ENCODE results near the gene KIF3A.

The KIF3A gene

GRCh38 chr5:132770476-132771159 is 33.3 kb upstream of the KIF3A start:
- DNase-seq: no peak

DNA sequence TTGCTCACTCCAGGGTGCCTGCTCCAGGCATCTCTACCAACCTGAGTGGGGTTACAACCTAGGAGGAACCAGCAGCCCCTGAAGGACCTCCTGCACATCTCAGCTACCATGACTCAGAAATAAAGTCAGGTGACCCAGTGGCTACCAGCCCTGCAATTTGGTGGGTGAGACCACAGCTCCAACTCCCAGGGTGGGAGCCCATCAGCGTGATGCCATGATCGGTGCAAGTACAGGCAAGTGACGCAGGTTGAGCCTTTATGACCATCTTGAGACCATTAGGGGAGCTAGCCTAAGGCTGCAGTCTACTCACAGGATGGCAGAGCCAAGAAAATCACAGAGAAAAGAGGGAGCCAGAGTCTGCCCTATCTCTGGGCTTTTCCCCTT is 31.1 kb upstream of the KIF3A start:
- no peak for DNase-seq

GRCh38 chr5:132767150-132767549 is 29.8 kb upstream of the KIF3A start:
- DNase-seq: no peak

DNA sequence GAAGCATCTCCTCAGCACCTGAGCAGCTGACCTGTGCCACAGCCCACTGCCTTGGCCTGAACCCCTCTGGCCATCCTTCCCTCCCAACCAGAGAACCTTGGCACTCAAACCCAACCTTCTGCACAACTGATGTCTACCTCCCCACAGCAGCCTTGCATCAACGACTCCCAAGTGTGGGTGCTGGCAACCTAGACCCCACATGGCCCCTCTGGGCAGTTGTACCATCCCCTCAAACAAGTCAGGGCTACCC is 29.4 kb upstream of the KIF3A start:
- DNase-seq: no peak

DNA sequence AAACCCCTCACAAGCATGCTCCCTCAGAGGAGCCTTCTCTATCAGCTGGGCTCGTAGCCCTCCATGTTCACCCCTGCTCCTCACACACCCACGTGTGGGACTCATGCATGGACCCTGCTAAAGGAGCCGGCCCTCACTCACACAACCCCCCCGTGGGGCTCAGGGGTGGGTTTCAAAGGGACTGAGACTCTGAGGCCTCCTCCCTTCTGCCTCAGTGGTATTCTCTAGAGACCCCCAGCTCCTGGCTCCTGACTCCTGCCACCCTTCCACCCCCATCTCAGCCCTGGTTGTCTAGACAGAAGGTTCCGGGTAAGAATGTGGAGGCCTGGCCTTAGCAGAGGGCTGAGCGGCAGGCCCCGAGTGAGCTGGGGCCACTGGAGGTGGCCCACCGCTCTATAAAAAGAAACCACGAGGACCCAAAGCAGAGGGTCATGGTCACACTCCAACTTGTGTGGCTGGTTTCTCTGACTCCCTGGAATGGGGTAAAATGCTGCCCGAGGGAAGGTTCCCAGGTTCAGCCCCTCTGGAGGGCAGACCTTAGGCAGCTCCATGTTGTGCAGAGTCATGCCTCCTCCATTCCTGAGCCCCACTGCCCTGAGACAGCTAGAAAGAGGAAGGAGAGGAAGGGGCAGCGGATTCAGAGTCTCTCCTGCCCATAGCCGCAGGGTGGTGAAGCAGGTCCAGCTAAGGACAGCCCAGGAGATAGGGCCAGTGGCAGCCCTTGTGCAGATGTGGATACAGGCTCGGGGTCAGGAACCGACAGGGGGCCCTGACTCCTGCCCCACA is 28.9 kb upstream of the KIF3A start:
- no peak for DNase-seq

- DNase-seq: no peak
These were observed 28.1 kb upstream of the KIF3A start for GRCh38 chr5:132765311-132766019.

DNA sequence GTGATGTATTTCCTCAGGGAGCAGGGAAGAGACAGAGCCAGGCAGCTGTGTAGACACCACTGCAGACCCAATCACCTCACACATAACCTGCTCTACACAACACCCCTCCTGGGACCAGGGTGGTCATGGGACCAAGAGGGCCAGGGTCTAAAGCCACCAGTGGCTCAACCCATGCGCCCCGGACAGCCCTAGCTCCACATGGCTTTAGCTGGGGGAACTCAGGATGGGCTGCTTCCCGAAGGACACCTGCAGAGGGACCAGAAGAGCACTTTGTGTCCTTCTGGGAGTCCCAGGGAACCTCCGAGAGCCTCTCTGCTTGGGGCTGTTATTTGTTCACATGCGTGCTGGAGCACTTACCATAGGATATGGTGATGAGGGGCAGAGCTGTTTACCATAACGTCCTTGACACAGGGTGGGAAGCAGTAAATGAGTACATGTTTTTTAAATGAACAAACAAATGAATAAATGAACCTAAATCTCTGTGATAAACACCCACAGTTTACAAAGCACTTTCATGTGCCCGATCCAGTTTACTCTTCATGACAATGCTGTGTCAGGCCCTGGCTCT is 27.4 kb upstream of the KIF3A start:
- DNase-seq: no peak

GRCh38 chr5:132764051-132764450 is 26.7 kb upstream of the KIF3A start:
- DNase-seq: no peak

- no peak for DNase-seq
These were observed 26.1 kb upstream of the KIF3A start for GRCh38 chr5:132763181-132764036.

DNA sequence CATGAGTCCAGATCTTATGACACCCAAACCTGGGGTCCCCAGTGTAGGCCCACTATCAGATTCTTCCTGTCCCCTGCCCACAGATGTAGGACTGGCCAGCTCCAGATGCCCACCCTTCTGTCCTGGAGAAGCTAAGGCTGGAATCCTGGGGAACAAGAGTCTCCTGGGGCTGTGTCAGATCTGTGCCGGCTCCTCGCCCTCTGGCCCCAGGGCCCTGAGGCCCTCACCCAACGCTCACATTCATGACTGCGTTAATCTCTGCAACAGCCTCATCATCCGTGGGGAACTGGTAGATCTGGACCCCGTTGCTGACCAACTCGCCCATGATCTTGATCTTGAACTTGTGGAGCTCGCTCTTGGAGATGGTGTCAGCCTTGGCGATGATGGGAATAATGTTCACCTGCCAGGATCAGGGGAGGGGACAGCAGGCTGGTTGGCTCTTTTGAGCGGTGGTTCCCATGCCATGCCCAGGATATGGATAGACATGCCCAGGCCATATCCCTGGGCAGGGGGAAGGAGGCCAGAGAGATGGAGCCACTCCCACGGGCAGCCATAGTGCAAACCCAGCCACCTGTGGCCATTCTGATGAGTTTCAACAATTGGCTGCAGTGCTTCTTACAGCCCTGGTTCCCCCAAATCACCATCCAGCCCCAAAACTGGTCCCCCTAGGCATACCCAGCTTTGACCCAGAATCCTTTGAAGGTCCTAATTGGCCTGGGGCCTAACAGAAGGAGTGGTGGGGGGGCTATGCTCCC is 25.1 kb upstream of the KIF3A start:
- DNase-seq: no peak

GRCh38 chr5:132761321-132762240 is 24.2 kb upstream of the KIF3A start:
- no peak for DNase-seq

- DNase-seq: no peak
These were observed 23.4 kb upstream of the KIF3A start for GRCh38 chr5:132760601-132761317.

GRCh38 chr5:132760049-132760420 is 22.7 kb upstream of the KIF3A start:
- no peak for DNase-seq

DNA sequence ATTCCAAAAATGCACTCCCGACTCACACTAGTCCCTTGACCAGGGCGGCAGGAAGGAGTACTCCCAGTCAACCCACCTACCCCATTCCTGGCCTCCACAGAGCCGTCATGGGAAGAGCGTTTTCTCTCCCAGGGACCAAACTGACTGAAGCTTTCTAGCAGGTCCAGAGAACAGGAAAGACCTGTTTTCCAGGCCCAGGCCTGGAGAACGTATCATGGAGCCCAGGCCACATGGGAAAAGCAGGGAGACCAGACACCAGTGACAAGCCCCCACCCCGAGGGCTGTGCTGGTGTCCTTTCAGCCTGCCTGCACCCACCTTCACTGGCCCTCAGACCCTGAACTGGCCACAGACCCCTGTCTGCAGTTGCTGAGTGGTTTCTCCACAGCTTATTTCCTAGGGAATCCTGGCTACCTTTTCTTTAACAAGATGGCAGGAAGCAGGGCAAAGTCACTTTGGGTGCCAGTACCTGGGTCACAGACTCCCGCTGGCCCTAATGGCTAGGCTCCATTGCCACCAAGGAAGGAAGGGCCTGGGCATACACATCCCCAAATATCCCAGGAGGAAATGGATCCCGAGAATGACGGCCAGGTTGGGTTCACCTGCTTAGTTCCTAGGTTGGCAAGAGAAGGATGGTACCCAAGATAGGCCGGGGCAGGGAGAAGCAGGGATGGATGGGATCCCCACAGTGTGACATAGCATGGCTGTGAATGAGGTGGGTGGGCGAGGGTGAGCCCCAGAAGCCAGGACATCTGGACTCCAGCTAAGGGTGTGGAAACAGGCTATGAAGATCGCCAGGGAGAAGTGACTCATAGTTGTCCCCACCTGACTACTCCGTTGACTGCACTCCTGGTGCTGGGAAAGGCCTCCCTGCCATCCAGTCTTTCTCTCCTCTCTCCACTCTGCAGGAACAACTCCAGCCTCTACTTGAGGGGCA is 22.0 kb upstream of the KIF3A start:
- no peak for DNase-seq

DNA sequence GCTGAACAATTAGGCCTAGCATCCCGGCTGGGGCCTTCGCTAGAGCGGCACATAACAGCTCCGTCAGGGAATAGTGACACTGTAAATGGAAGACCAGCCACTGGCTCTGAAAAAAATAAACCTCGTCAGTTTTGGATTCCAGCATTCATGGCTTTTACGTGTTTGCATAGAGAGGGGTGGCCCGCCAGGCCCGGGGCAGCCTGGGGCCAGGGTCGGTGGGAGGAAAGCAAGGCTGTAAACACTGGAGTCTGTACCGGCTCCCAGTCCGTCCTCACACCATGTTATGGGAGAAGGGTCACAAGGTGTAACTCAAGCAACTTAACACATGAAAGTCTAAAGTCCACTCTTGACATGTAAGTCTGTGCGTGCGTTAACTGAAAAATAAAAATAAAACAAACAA is 21.1 kb upstream of the KIF3A start:
- DNase-seq: no peak

- DNase-seq: no peak
These were observed 19.2 kb upstream of the KIF3A start for GRCh38 chr5:132756542-132756941.

- DNase-seq: no peak
These were observed 17.6 kb upstream of the KIF3A start for GRCh38 chr5:132754947-132755346.

GRCh38 chr5:132754111-132754510 is 16.8 kb upstream of the KIF3A start:
- DNase-seq: no peak
